Heart right ventricle (tissue), 16 donors: ENCODE data around the gene RBP5. TPM values are rescaled to one million over a fixed set of nuclear protein-coding genes. Genes with fewer than 3 reads are reported as not detected.

Experiments
- ATAC-seq, 8 donors: fragments of 200-7000 bp; cut with Tn5 transposase; one replicate each; pipeline ENCODE4 v1.9.1; 2020; ENCODE audit warnings: mild to moderate bottlenecking in 8 of 8, moderate library complexity in 8 of 8, moderate number of reproducible peaks in 1 of 8
- DNase-seq, 2 donors: peaks; one replicate each; pipeline ENCODE4 v3.0.0-alpha.2; 2020
- H3K27ac ChIP-seq, 10 donors: fragments of 200-600 bp; sonication (generic) in 2 of 10; one replicate each; pipeline versions ENCODE4 v1.5.0 to v1.8.0; 2020 to 2022; ENCODE audit warnings: mild to moderate bottlenecking in 3 of 10
- H3K27me3 ChIP-seq, 7 donors: fragments of 200-600 bp; one replicate each; pipeline ENCODE4 v1.8.0; 2021 to 2022; ENCODE audit warnings: mild to moderate bottlenecking in 2 of 7
- H3K36me3 ChIP-seq, 9 donors: fragments of 200-600 bp; sonication (generic) in 1 of 9; one replicate each; pipeline versions ENCODE4 v1.5.0 to v1.8.0; 2020 to 2022; ENCODE audit warnings: mild to moderate bottlenecking in 2 of 9
- H3K4me1 ChIP-seq, 9 donors: fragments of 200-600 bp; sonication (generic) in 1 of 9; one replicate each; pipeline versions ENCODE4 v1.5.0 to v1.8.0; 2020 to 2022; ENCODE audit warnings: mild to moderate bottlenecking in 4 of 9
- H3K4me3 ChIP-seq, 10 donors: fragments of 200-600 bp; sonication (generic) in 2 of 10; one replicate each; pipeline versions ENCODE4 v1.5.0 to v1.8.0; 2020 to 2022; ENCODE audit warnings: mild to moderate bottlenecking in 7 of 10, moderate library complexity in 2 of 10
- H3K9me3 ChIP-seq, 11 donors: fragments of 200-600 bp in 10 of 11; sonication (generic) in 2 of 11; one replicate each; pipeline versions ENCODE4 v1.5.0 to v1.8.0; 2013 to 2022; ENCODE audit warnings: mild to moderate bottlenecking in 2 of 11, control low read depth in 1 of 11, moderate library complexity in 1 of 11
- WGBS, 2 donors: extraction: QIAGEN DNeasy Blood & Tissue Kit; methylation state at CpG; one replicate each; pipeline ENCODE4 v1.1.7; 2013; ENCODE audit warnings: inconsistent platforms in 1 of 2; 5-methylcytosine and 5-hydroxymethylcytosine counted together
- intact Hi-C, 10 donors: fragments of 100-400 bp; cut with DNase I; formaldehyde crosslinking; loops; one replicate each; pipeline versions ENCODE4 v1.11.1 to v1.14.2; 2022
- polyA plus RNA-seq, 2 donors: library from polyadenylated mRNA; stranded (reverse); fragments of 200-250 nt; gene quantifications; one replicate each; pipeline ENCODE4 v1.2.3, GENCODE V29; 2013
- total RNA-seq, 10 donors: library from RNA; stranded (reverse); fragmentation: NEBNext Ultra II Directional in 3 of 10; extraction: Animal tissue kit (Norgen Biotek cat#: 25700) in 3 of 10; gene quantifications; one replicate each; pipeline versions ENCODE4 v1.2.1 to v1.2.4, GENCODE V29; 2021 to 2023
- TF ChIP-seq, protein P1 (sequence below), 9 donors: fragments of 200-600 bp; sonication (generic) in 2 of 9; IDR thresholded peaks; one replicate each; pipeline versions ENCODE4 v1.5.0 to v1.8.0; 2021 to 2022; ENCODE audit warnings: antibody characterized with exemption in 9 of 9, mild to moderate bottlenecking in 5 of 9, moderate library complexity in 1 of 9
- donor health status: Arrhythmogenic right ventricular cardiomyopathy.
- donor health status: ischemic (EF 13 %, LVEDD 7.1; RV severe dilation, severe dysfunction).
- donor health status: healthy with polysubstance abuse.
- donor health status: DM: no; HTN: yes; CAD: no.
- donor health status: DM: no; HTN: no; CAD: no.
- donor health status: ischemic (EF 25% LVEDD 6.9; RV normal size, moderate dysfunction).
- donor health status: ischemic (EF 25% LVEDD 5.7; RV mildly dilated, moderate dysfunction).
- donor health status: healthy.
- donor health status: DM: yes; HTN: yes; CAD: no.
- donor health status: Ischemic cardiomyopathy.
- donor health status: ischemic (EF 35%, LVEDD 5.7; RV mildly dilated, moderate dysfunction).
- donor health status: nonischemic (EF 11% LVEDD 7.7; RV severe dilation, severe dysfunction).
- donor health status: DM: yes; HTN: yes; CAD: no.
- donor health status: PGD.
- donor health status: ischemic (EF 29% LVEDD 5.4; RV normal size, mild dysfunction).
- donor health status: nonischemic (EF 23%, LVEDD 6.1; RV moderate dilation, normal function).

The RBP5 gene
- total and polyA plus RNA-seq, 12 donors, result 0.34 to 3.2 (median 0.64) TPM; not detected in 6

GRCh38 chr12:7152818-7153217, 24.1 kb upstream of the RBP5 start:
- no peaks in the 10 kb centered on the region for H3K4me1 ChIP-seq
- intact Hi-C loops, result no loop called here

DNA sequence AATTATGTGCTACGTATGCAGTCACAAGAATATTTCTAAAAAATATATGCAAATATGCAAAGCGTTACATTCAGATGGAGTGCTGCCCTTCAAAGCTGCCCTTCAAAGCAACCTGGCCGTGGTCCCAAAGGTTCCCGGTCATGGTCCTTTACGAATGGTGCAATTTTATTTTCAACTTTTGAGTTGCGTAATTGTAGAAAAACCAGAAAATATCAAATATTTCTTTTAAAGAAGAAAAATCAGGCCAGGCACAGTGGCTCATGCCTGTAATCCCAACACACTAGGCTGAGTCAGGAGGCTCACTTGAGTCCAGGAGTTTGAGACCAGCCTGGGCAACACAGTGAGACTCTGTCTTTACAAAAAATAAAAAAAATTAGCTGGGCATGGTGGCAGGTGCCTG, 22.8 kb upstream of the RBP5 start:
- TF ChIP-seq, protein P1, sequence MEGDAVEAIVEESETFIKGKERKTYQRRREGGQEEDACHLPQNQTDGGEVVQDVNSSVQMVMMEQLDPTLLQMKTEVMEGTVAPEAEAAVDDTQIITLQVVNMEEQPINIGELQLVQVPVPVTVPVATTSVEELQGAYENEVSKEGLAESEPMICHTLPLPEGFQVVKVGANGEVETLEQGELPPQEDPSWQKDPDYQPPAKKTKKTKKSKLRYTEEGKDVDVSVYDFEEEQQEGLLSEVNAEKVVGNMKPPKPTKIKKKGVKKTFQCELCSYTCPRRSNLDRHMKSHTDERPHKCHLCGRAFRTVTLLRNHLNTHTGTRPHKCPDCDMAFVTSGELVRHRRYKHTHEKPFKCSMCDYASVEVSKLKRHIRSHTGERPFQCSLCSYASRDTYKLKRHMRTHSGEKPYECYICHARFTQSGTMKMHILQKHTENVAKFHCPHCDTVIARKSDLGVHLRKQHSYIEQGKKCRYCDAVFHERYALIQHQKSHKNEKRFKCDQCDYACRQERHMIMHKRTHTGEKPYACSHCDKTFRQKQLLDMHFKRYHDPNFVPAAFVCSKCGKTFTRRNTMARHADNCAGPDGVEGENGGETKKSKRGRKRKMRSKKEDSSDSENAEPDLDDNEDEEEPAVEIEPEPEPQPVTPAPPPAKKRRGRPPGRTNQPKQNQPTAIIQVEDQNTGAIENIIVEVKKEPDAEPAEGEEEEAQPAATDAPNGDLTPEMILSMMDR (IDR thresholded peaks at IDR 0.05), result no peak
- Histone ChIP-seq H3K4me1 (no peaks in the 10 kb centered on the region), H3K4me3 (no peak overlapping the region), H3K9me3 (no peaks in the 10 kb centered on the region), H3K36me3 (peaks cover 0 to 93% (median 0%) of the 10 kb centered on the region in 9 donors), H3K27ac (no peak overlapping the region), H3K27me3 (no peaks in the 10 kb centered on the region)
- ATAC-seq, result no peak
- no peak for DNase-seq
- intact Hi-C loops, result no loop called here
- WGBS, 2 donors, result 90 to 95% methylated on average over 6 of the region's 6 CpGs

More at GRCh38 chr12:7152818-7153217, 24.1 kb upstream of the RBP5 start:
- Histone ChIP-seq H3K27me3 (no peaks in the 10 kb centered on the region), H3K36me3 (peaks cover 0 to 91% (median 0%) of the 10 kb centered on the region in 9 donors), H3K9me3 (no peaks in the 10 kb centered on the region), H3K27ac (no peak overlapping the region), H3K4me3 (no peak overlapping the region)
- DNase-seq (no peak), ATAC-seq (no peak)
- WGBS, 2 donors, result 80 to 81% methylated on average over 4 of the region's 4 CpGs
- TF ChIP-seq, protein P1 (IDR thresholded peaks at IDR 0.05), result no peak

- TF ChIP-seq, protein P1 (IDR thresholded peaks at IDR 0.05), result no peak
- no peak overlapping the region for H3K27ac ChIP-seq
- peaks cover 0 to 95% (median 0%) of the 10 kb centered on the region in 9 donors for H3K36me3 ChIP-seq
- H3K27me3 ChIP-seq, result no peaks in the 10 kb centered on the region
- no peak overlapping the region for H3K4me3 ChIP-seq
- intact Hi-C loops, result no loop called here
- no peaks in the 10 kb centered on the region for H3K9me3 ChIP-seq
- peak in 2 of 8 donors; percentile 11 to 23 for ATAC-seq
- 90 to 100% methylated on average over 5 to 6 of the region's 6 CpGs for WGBS, 2 donors
- no peak for DNase-seq
- H3K4me1 ChIP-seq, result no peaks in the 10 kb centered on the region
Measured at GRCh38 chr12:7150841-7151240, 22.2 kb upstream of the RBP5 start.

DNA sequence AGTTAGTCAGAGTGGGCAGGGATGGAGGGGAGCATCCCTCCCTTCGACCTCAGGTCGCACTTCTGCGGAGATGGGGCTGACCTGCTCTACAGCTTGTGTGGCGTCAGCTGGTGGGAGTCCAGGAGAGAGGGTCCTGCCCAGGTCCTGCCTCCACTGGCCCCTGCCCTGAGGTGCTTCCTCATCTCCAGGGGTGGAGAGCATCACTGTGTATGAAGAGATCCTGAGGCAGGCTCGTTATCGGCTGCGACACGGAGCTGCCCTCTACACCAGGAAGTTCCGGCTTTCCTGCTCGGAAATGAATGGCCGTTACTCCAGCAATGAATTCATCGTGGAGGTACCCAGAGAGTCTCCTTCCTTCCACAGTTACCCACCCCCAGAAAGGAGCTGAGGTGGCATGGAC, 21.7 kb upstream of the RBP5 start:
- no peaks in the 10 kb centered on the region for H3K27me3 ChIP-seq
- no peak for DNase-seq
- TF ChIP-seq, protein P1 (IDR thresholded peaks at IDR 0.05), result no peak
- no peaks in the 10 kb centered on the region for H3K4me1 ChIP-seq
- 88 to 93% methylated on average over 12 of the region's 12 CpGs for WGBS, 2 donors
- no peaks in the 10 kb centered on the region for H3K9me3 ChIP-seq
- intact Hi-C loops, result no loop called here
- H3K27ac ChIP-seq, result no peak overlapping the region
- H3K36me3 ChIP-seq, result peaks cover 0 to 94% (median 0%) of the 10 kb centered on the region in 9 donors
- no peak overlapping the region for H3K4me3 ChIP-seq
- ATAC-seq, result no peak
